HepG2 (cell line): ENCODE measurements around the gene AKR1E2. TPM values are rescaled to one million over a fixed set of nuclear protein-coding genes. Genes with fewer than 3 reads are reported as not detected.
A peak's percentile ranks its signal among the peaks of the same experiment; 100 is the strongest.
"Not testable (repeated sequence)": the region's sequence is repeated elsewhere in the genome, so short reads cannot be mapped to it uniquely, and the experiment has no call there.

ENCODE experiments used
- ATAC-seq: fragments of 200-7000 bp; cut with Tn5 transposase; 3 replicates; pipeline ENCODE4 v1.9.1; 2020; ENCODE audit warnings: mild to moderate bottlenecking, moderate library complexity
- BruUV-seq: library from RNA; stranded (reverse); fragments of 400-500 nt; replicated peaks from 2 replicates; lab custom pipeline; 2021; lab: Mats Ljungman, UMichigan
- CTCF ChIA-PET: fragments of 300-600 bp; formaldehyde crosslinking; extraction: SDS; loops from one replicate; lab custom pipeline; 2021; ENCODE audit warnings: low total read pairs, inconsistent platforms, low intra/inter-chr PET ratio; lab: Yijun Ruan, JAX
- POLR2A ChIA-PET: fragments of 350-600 bp; sonication (Branson Sonifier 250); formaldehyde crosslinking; loops from one replicate; lab custom pipeline; 2020; ENCODE audit warnings: antibody characterized with exemption, inconsistent platforms; lab: Yijun Ruan, JAX
- DNase-seq: peaks from one replicate; pipeline ENCODE4 v3.0.0-alpha.2; 2015; ENCODE audit warnings: low spot score
- FAIRE-seq: peaks from 3 replicates; lab custom pipeline; 2011; peaks lifted over from hg19 to GRCh38; lab: Jason Lieb, UNC
- H2AFZ ChIP-seq: one replicate; pipeline ENCODE4 v1.6.1; 2011; ENCODE audit warnings: low read length, inconsistent platforms
- H3K27ac ChIP-seq: fragments of 300-600 bp; 3 replicates; pipeline ENCODE4 v1.8.0; 2011; ENCODE audit warnings: mixed run types, mild to moderate bottlenecking, mixed read lengths, low read length, inconsistent platforms; ENCODE audit not compliant: insufficient read depth; ENCODE audit errors: extremely low read length
- H3K27me3 ChIP-seq, 2 experiments: fragments of 200-600 bp in 1 of 2; 2 replicates in 1 of 2; 3 replicates in 1 of 2; pipeline versions ENCODE4 v1.6.0 to v1.8.0; 2011; ENCODE audit warnings: low read length in 2 of 2, mild to moderate bottlenecking in 2 of 2, moderate library complexity in 2 of 2, inconsistent platforms in 1 of 2; ENCODE audit not compliant: insufficient read depth in 2 of 2, control insufficient read depth in 1 of 2
- H3K36me3 ChIP-seq, 2 experiments: fragments of 200-600 bp in 1 of 2; replicated peaks in 1 of 2; 2 replicates in 1 of 2; 3 replicates in 1 of 2; pipeline versions ENCODE4 v1.5.1 to v1.8.0; 2011; ENCODE audit warnings: low read length in 2 of 2, inconsistent platforms in 1 of 2; ENCODE audit not compliant: insufficient read depth in 2 of 2, control insufficient read depth in 1 of 2
- H3K4me1 ChIP-seq: 2 replicates; pipeline ENCODE4 v1.5.1; 2012; ENCODE audit warnings: low read length, inconsistent platforms; ENCODE audit not compliant: insufficient read depth
- H3K4me2 ChIP-seq: 2 replicates; pipeline ENCODE4 v1.6.0; 2011; ENCODE audit warnings: low read depth, low read length, inconsistent platforms
- H3K4me3 ChIP-seq, 3 experiments: fragments of 200-600 bp in 1 of 3; sonication (generic), shearing (Covaris generic) in 1 of 3; replicated peaks in 1 of 3; 2 replicates each; pipeline ENCODE4 v1.5.1; 2011 to 2016; ENCODE audit warnings: low read length in 3 of 3, inconsistent platforms in 2 of 3, low read depth in 2 of 3, mild to moderate bottlenecking in 2 of 3, control low read depth in 1 of 3, mixed read lengths in 1 of 3; ENCODE audit not compliant: insufficient read depth in 1 of 3
- H3K79me2 ChIP-seq: one replicate; pipeline ENCODE4 v1.6.1; 2011; ENCODE audit warnings: low read length, inconsistent platforms; ENCODE audit not compliant: insufficient read depth
- H3K9ac ChIP-seq: 2 replicates; pipeline ENCODE4 v1.6.0; 2011; ENCODE audit warnings: mild to moderate bottlenecking, low read depth, low read length, inconsistent platforms; ENCODE audit not compliant: insufficient read depth
- H3K9me3 ChIP-seq: 2 replicates; pipeline ENCODE4 v1.5.1; 2012; ENCODE audit warnings: mild to moderate bottlenecking, low read length
- H4K20me1 ChIP-seq: 2 replicates; pipeline ENCODE4 v1.6.0; 2011; ENCODE audit warnings: inconsistent platforms, mild to moderate bottlenecking, low read length, moderate library complexity; ENCODE audit not compliant: insufficient read depth
- ARID3A ChIP-seq: IDR thresholded peaks from 2 replicates; pipeline ENCODE4 v1.6.1; 2012; ENCODE audit warnings: low read depth, low read length, improper control_type of control experiment
- GATAD2A ChIP-seq: IDR thresholded peaks from 2 replicates; pipeline ENCODE4 v1.6.1; 2016
- HMGXB4 ChIP-seq, 2 experiments: sonication (generic) in 1 of 2; formaldehyde crosslinking in 1 of 2; IDR thresholded peaks; 2 replicates each; pipeline versions ENCODE4 v1.4.0 to v1.6.1; 2018 to 2020; ENCODE audit warnings: missing genetic modification reagents in 2 of 2, borderline replicate concordance in 1 of 2, low read depth in 1 of 2, mild to moderate bottlenecking in 1 of 2, missing biosample characterization in 1 of 2
- SOX5 ChIP-seq: IDR thresholded peaks from 2 replicates; pipeline ENCODE4 v1.6.1; 2016; ENCODE audit warnings: borderline replicate concordance
- STAG1 ChIP-seq: sonication (generic); formaldehyde crosslinking; IDR thresholded peaks from 2 replicates; pipeline ENCODE4 v1.4.0; 2020; ENCODE audit warnings: missing genetic modification reagents
- TCF7 ChIP-seq: sonication (generic); IDR thresholded peaks from 2 replicates; pipeline ENCODE4 v1.6.1; 2016; ENCODE audit warnings: antibody characterized with exemption, low read depth
- WGBS: methylation state at CpG from one replicate; pipeline ENCODE4 v1.1.6; 2017; ENCODE audit warnings: low lambda C conversion rate; 5-methylcytosine and 5-hydroxymethylcytosine counted together
- in situ Hi-C: cut with HindIII; loops from 2 replicates; pipeline ENCODE4 v1.10.0; 2017; ENCODE audit warnings: low pct_unique_long_range_greater_than_20kb; ENCODE audit not compliant: extremely low pct_ligation_motif_present
- intact Hi-C: fragments of 100-400 bp; cut with micrococcal nuclease; formaldehyde crosslinking; loops from one replicate; pipeline ENCODE4 v1.10.0; 2022; ENCODE audit not compliant: unreplicated experiment
- polyA plus RNA-seq, 8 experiments: library from polyadenylated mRNA; depleted of rRNA in 3 of 8; stranded (reverse) in 7 of 8; unstranded in 1 of 8; fragments of >200 nt; fragmentation: Illumina TruSeq in 4 of 8; extraction: Trizol in 4 of 8; gene quantifications; 2 replicates each; pipeline versions ENCODE4 v1.2.1 to v1.2.3, GENCODE V29; 2011 to 2016; ENCODE audit warnings: low read depth in 4 of 8, missing spikeins in 1 of 8, mixed read lengths in 1 of 8; ENCODE audit not compliant: insufficient read depth in 1 of 8
- total RNA-seq, 5 experiments: library from RNA; depleted of rRNA; stranded (reverse); fragments of >200 nt; fragmentation: Illumina TruSeq; extraction: Trizol; gene quantifications; 2 replicates each; pipeline ENCODE4 v1.2.3, GENCODE V29; 2016; ENCODE audit warnings: low read depth in 1 of 5
- TF ChIP-seq, protein P1 (sequence below): sonication (generic); formaldehyde crosslinking; IDR thresholded peaks from 2 replicates; pipeline ENCODE4 v1.5.0; 2020; ENCODE audit warnings: mild to moderate bottlenecking, missing genetic modification reagents, moderate library complexity

Gene AKR1E2
- total and polyA plus RNA-seq, 2 of the 13 experiments (the other 11 are each of a cell fraction or from before 2014, with no cell fraction given), result not detected

DNA sequence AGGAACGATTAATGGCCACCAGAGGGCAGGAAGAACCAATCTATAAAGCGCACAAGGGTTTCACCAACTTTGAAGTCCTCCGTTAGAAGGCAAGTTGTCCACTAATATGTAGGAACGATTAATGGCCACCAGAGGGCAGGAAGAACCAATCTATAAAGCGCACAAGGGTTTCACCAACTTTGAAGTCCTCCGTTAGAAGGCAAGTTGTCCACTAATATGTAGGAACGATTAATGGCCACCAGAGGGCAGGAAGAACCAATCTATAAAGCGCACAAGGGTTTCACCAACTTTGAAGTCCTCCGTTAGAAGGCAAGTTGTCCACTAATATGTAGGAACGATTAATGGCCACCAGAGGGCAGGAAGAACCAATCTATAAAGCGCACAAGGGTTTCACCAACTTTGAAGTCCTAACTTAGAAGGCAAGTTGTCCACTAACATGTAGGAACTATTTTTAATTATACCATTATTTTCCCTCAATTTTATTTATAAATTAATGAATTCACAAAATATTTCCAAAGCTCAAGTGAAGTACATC, 10.3 kb upstream of the AKR1E2 start:
- peaks cover 0 to 13% of the 10 kb centered on the region in 2 experiments; a peak in 2 of 5 replicates for H3K27me3 ChIP-seq
- H3K4me1 ChIP-seq, result peaks cover 18% of the 10 kb centered on the region; the same call in 1 of the 2 replicates
- in situ Hi-C loops (loop anchor here (25.0 kb wide), 1 partner anchor 797 kb away; no protein-coding TSS in a partner anchor), intact Hi-C loops (loop anchor here (1.0 to 2.0 kb wide), 2 partner anchors 569 to 619 kb away; no protein-coding TSS in a partner anchor)
- H3K36me3 ChIP-seq, H3K79me2 ChIP-seq, H3K9ac ChIP-seq, H3K4me2 ChIP-seq, BruUV-seq, ATAC-seq, H2AFZ ChIP-seq, H3K9me3 ChIP-seq, H3K27ac ChIP-seq, FAIRE-seq, H3K4me3 ChIP-seq, H4K20me1 ChIP-seq: not testable (repeated sequence)
- ChIA-PET POLR2A (interaction anchor here (0.8 kb wide), 1 partner anchor 631 kb away, joined by 3 read pairs; no protein-coding TSS in a partner anchor), CTCF (interaction anchor here (0.8 to 3.2 kb wide), 10 partner anchors 24 to 626 kb away, joined by 3 to 32 read pairs (median 7); partner anchors contain the start of gene AKR1C3)
- 0 out of 2 replicates have a peak, but pooled peaks have one; percentile 1 for TF ChIP-seq TCF7
- peak in 1 of 2 experiments; percentile 24; a peak in 2 of 4 replicates for TF ChIP-seq HMGXB4 (CRISPR knock-in tag; IDR thresholded peaks at IDR 0.05; ENCODE audit: borderline replicate concordance in 1 of 2, low read depth in 1 of 2)
- TF ChIP-seq STAG1 (CRISPR knock-in tag), result peak; percentile 63
- TF ChIP-seq, protein P1, sequence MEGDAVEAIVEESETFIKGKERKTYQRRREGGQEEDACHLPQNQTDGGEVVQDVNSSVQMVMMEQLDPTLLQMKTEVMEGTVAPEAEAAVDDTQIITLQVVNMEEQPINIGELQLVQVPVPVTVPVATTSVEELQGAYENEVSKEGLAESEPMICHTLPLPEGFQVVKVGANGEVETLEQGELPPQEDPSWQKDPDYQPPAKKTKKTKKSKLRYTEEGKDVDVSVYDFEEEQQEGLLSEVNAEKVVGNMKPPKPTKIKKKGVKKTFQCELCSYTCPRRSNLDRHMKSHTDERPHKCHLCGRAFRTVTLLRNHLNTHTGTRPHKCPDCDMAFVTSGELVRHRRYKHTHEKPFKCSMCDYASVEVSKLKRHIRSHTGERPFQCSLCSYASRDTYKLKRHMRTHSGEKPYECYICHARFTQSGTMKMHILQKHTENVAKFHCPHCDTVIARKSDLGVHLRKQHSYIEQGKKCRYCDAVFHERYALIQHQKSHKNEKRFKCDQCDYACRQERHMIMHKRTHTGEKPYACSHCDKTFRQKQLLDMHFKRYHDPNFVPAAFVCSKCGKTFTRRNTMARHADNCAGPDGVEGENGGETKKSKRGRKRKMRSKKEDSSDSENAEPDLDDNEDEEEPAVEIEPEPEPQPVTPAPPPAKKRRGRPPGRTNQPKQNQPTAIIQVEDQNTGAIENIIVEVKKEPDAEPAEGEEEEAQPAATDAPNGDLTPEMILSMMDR (CRISPR knock-in tag), result peak; percentile 61
- peak; percentile 0; the same call in 1 of the 2 replicates for TF ChIP-seq SOX5
- TF ChIP-seq ARID3A, result peak; percentile 83
- peak; percentile 19; the same call in 1 of the 2 replicates for TF ChIP-seq GATAD2A (CRISPR knock-in tag)
- 0% methylated on average over 2 of the region's 11 CpGs for whole genome bisulfite sequencing
- DNase-seq, result peak; percentile 16
